LNCaP clone FGC (cell line): Measurements from ENCODE around the gene LRRFIP2.

ENCODE experiments used
- DNase-seq: peaks from one replicate; pipeline ENCODE4 v3.0.0-alpha.2; 2011; ENCODE audit warnings: low read depth
- H3K4me3 ChIP-seq: 2 replicates; pipeline ENCODE4 v1.5.1; 2011; ENCODE audit warnings: mild to moderate bottlenecking, low read depth, low read length, control low read depth
- TF ChIP-seq, protein P1 (sequence below): IDR thresholded peaks from 2 replicates; pipeline ENCODE4 v1.5.1; 2012; ENCODE audit warnings: mild to moderate bottlenecking; ENCODE audit not compliant: control insufficient read depth, insufficient read depth; ENCODE audit errors: extremely low read depth

Gene LRRFIP2

DNA sequence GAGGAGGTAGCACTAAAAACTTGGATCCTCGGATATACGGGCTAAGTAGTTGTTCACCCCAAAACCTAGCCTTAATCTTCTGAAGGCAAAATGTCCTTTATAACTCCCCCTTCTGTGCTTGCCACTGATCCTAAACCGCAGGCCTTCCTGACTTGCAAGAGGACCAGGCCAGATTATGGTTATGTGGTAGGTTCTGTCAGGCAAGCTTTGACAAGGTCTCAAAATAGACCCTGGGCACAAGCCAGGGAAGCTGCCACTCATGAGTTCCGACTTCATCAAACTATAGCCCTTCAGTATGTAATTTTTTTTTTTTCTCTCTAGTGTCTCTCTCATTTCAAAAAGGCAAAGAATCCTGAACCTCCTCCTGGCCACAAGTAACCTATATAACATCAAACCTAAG lies 3.2 kb downstream of the LRRFIP2 start:
- no peak for DNase-seq
- no peak overlapping the region for H3K4me3 ChIP-seq
- TF ChIP-seq, protein P1, sequence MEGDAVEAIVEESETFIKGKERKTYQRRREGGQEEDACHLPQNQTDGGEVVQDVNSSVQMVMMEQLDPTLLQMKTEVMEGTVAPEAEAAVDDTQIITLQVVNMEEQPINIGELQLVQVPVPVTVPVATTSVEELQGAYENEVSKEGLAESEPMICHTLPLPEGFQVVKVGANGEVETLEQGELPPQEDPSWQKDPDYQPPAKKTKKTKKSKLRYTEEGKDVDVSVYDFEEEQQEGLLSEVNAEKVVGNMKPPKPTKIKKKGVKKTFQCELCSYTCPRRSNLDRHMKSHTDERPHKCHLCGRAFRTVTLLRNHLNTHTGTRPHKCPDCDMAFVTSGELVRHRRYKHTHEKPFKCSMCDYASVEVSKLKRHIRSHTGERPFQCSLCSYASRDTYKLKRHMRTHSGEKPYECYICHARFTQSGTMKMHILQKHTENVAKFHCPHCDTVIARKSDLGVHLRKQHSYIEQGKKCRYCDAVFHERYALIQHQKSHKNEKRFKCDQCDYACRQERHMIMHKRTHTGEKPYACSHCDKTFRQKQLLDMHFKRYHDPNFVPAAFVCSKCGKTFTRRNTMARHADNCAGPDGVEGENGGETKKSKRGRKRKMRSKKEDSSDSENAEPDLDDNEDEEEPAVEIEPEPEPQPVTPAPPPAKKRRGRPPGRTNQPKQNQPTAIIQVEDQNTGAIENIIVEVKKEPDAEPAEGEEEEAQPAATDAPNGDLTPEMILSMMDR: no peak

DNA sequence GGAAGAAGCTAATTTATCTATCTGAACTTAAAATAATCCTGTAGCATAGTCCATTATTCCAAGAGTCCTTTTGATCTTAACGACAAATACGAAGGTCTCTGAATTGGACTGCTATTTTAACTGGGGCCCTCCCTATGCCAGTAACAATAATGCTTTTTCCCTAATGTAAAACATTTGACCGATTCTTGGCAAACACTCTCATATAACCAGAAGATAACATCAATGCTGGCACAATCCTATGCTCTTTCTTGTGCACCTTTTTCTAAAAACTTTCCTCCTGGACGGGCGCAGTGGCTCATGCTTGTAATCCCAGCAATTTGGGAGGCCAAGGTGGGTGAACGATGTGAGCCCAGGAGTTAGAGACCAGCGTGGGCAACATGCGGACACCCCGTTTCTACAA lies 3.9 kb downstream of the LRRFIP2 start:
- no peak overlapping the region for H3K4me3 ChIP-seq
- no peak for DNase-seq
- TF ChIP-seq, protein P1: no peak

DNA sequence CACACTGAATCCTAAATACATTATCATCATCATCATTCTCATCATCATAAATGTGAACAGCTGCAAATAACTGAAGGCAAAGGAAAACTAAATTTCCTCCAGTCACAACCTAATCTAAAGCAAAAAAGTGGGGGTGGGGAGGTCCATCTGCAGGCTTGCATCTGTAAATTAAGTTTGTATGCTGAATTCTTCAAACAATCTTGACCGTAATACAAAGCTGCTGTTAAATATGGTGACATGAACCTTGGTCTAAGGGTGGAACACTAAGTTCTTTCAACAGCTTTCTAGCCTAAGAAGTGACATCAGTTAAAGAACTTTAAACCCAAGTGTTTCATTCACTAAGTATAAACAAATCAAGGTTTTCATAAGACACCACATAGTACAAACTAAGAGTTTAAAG lies 4.3 kb downstream of the LRRFIP2 start:
- TF ChIP-seq, protein P1: no peak
- no peak for DNase-seq
- H3K4me3 ChIP-seq: no peak overlapping the region

DNA sequence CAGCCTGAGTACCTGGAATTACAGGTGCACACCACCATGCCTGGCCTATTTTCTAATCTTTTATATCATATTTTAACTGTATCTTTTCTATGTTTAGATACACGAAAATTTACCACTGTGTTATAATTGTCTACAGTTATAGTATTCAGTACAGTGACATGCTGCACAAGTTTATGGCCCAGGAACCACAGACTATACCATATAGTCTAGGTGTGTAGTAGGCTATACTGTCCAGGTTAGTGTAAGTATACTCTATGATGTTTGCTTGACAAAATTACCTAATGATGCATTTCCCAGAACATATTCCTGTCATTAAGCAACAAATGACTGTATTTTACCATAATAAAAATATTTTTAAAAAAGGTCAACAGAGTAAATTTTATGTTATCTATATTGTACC lies 5.5 kb downstream of the LRRFIP2 start:
- no peak overlapping the region for H3K4me3 ChIP-seq
- no peak for DNase-seq
- TF ChIP-seq, protein P1: no peak

DNA sequence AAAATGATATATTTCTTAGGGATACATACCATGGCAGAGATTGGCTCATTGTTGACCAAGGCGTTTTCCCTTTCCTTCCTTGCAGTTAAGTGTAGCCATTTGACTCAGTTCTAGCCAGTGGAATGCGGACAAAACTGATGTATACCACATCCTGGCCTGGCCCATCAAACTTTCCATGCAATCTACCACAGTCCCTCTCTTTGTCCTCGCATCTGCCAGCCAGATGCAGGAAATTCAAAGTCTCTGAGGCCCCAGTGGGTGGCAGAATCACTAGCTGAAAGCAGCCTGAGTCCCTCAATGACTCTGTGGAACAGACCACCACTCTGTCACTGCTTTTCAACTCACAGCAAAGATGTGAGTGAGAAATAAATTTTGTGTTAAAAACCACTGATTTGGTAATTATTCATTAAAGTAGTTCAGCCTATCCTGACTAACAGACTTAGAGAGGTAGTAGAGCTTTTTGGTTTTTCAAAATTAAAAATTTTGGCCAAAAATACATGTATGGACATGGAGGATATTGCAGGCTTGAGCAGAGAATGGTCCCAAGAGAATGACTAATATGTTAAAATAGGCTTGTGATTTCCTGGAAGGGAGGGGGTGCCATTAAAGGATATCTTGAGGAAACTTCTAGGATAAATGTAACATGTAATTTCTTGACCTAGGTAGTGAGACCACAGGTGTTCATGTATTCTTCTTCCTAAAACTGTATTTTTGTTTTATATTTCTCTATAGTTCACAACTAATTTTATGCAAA lies 10.9 kb downstream of the LRRFIP2 start:
- H3K4me3 ChIP-seq: no peak overlapping the region
- TF ChIP-seq, protein P1: no peak
- no peak for DNase-seq

DNA sequence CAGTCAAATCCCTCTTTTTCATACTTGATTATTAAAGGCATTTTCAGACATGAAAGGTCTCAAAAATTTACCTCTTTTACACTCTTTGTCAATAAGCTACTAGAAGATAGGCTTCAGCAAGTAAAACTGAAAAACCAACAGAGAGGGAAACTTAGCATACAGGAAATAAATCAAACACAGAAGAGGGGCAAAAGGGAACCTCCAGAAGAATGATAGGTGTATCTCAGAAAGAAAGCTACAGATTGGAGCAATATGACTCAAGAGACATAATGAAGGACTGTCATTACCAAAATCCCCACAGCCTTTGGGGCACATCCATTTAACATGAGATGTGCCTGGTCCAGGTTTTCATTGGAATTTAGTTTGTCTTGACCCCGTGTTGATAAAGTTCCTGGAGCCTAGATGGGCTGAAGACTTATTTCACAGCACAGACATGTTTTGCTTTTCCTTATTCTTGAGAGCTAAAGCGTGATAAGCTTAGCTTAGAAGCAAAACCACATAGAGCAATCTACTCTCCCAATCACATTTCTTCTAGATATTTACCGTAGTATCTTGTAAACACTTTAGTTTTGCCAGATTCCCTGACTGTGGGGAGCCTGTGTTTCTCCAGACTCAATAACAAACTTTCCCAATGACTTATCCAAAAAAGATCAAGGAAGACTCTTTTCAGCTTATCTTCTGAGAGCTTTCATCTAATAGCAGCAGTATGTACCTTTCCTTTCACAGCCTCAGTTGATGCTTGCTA lies 11.7 kb downstream of the LRRFIP2 start:
- no peak for DNase-seq
- no peak overlapping the region for H3K4me3 ChIP-seq
- TF ChIP-seq, protein P1: no peak
